Testis (tissue), 5 donors: ENCODE results near the gene GPR173. TPM values are rescaled to one million over a fixed set of nuclear protein-coding genes. Genes with fewer than 3 reads are reported as not detected.
A peak's percentile ranks its signal among the peaks of the same experiment; 100 is the strongest.

ENCODE experiments used
- DNase-seq: peaks from one replicate; pipeline ENCODE4 v3.0.0-alpha.2; 2019
- H3K27ac ChIP-seq, 2 donors: fragments of 200-600 bp; sonication (generic); one replicate each; pipeline ENCODE4 v1.5.1; 2019
- H3K27me3 ChIP-seq: fragments of 200-600 bp; sonication (generic); one replicate; pipeline ENCODE4 v1.5.1; 2019
- H3K36me3 ChIP-seq: fragments of 200-600 bp; sonication (generic); one replicate; pipeline ENCODE4 v1.5.1; 2017; ENCODE audit warnings: low read depth; ENCODE audit errors: missing control alignments
- H3K4me1 ChIP-seq: fragments of 200-600 bp; sonication (generic); one replicate; pipeline ENCODE4 v1.5.1; 2019
- H3K4me3 ChIP-seq, 2 donors: fragments of 200-600 bp; sonication (generic); one replicate each; pipeline ENCODE4 v1.5.1; 2017 to 2019
- H3K9me3 ChIP-seq: fragments of 200-600 bp; sonication (generic); one replicate; pipeline ENCODE4 v1.5.1; 2017
- CTCF ChIP-seq, 3 experiments: fragments of 450-650 bp in 2 of 3; fragments of 200-600 bp in 1 of 3; sonication (generic) in 1 of 3; IDR thresholded peaks; one replicate each; pipeline ENCODE4 v1.5.1; 2016 to 2019; ENCODE audit warnings: antibody characterized with exemption in 3 of 3, mild to moderate bottlenecking in 2 of 3, moderate library complexity in 1 of 3
- POLR2A ChIP-seq: fragments of 450-650 bp; IDR thresholded peaks from one replicate; pipeline ENCODE4 v1.6.1; 2017; ENCODE audit warnings: antibody characterized with exemption, mild to moderate bottlenecking, moderate library complexity
- WGBS, 2 donors: methylation state at CpG; one replicate each; pipeline ENCODE4 v1.1.5; 2018; 5-methylcytosine and 5-hydroxymethylcytosine counted together
- intact Hi-C: fragments of 100-400 bp; cut with DNase I; formaldehyde crosslinking; loops from one replicate; pipeline ENCODE4 v1.15.1; 2023; ENCODE audit warnings: low total_unique reads
- long read RNA-seq, 2 donors: transcript quantifications; one replicate each; lab custom pipeline, GENCODE V29; 2026
- polyA plus RNA-seq: library from polyadenylated mRNA; stranded (reverse); fragments of 350-450 nt; fragmentation: Illumina TruSeq; extraction: RNeasy Lipid Tissue Mini Kit (QIAGEN cat#74804); gene quantifications from one replicate; pipeline ENCODE4 v1.2.3, GENCODE V29; 2014; ENCODE audit warnings: low read depth, low replicate concordance; ENCODE audit not compliant: insufficient read depth
- total RNA-seq, 2 donors: library from RNA; depleted of rRNA; stranded (reverse); fragments of >200 nt; gene quantifications; one replicate each; pipeline ENCODE4 v1.2.3, GENCODE V29; 2016

The GPR173 gene
- 1 to 10 TPM; 2.8 to 3.8 TPM for total RNA-seq
- polyA plus RNA-seq = 2.4 TPM
- long read RNA-seq, donor 1, full-length matches to known transcripts = 3 of 3 reads
- long read RNA-seq, donor 1, partial matches to known transcripts = 0 of 3 reads
- long read RNA-seq, donor 1, other reads (novel, unspliced or antisense) = 0 of 3 reads
- long read RNA-seq, donor 2 = 0 reads

GRCh38 chrX:53048169-53049126, at the start of gene GPR173:
Gene GPR173 (plus strand): TSS chrX:53048789. CDS start chrX:53076622, 27,833 bp downstream.
- no peaks in the 10 kb centered on the region for H3K27me3 ChIP-seq
- H3K27ac ChIP-seq = no peak within 1 kb of the TSS
- peak within 1 kb of the TSS; percentile 44 to 53 for H3K4me3 ChIP-seq
- DNase-seq = peak; percentile 26
- intact Hi-C loops = no loop called here
- no peaks in the 10 kb centered on the region for H3K36me3 ChIP-seq
- H3K4me1 ChIP-seq = no peaks in the 10 kb centered on the region
- TF ChIP-seq POLR2A = no peak
- no peak for TF ChIP-seq CTCF (IDR thresholded peaks at IDR 0.05)
- WGBS, 2 donors = 0 to 8% methylated on average over 5 to 15 of the region's 38 CpGs
- H3K9me3 ChIP-seq = no peaks in the 10 kb centered on the region

GRCh38 chrX:53000447-53001135, 48.0 kb upstream of the GPR173 start:
- Histone ChIP-seq H3K9me3 (no peaks in the 10 kb centered on the region), H3K36me3 (no peaks in the 10 kb centered on the region), H3K27me3 (no peaks in the 10 kb centered on the region), H3K27ac (no peak overlapping the region), H3K4me3 (no peak overlapping the region), H3K4me1 (no peaks in the 10 kb centered on the region)
- TF ChIP-seq CTCF (IDR thresholded peaks at IDR 0.05) = no peak
- no peak for TF ChIP-seq POLR2A
- WGBS, 2 donors = 28 to 30% methylated on average over 27 to 36 of the region's 36 CpGs
- no peak for DNase-seq
- intact Hi-C loops = no loop called here

DNA sequence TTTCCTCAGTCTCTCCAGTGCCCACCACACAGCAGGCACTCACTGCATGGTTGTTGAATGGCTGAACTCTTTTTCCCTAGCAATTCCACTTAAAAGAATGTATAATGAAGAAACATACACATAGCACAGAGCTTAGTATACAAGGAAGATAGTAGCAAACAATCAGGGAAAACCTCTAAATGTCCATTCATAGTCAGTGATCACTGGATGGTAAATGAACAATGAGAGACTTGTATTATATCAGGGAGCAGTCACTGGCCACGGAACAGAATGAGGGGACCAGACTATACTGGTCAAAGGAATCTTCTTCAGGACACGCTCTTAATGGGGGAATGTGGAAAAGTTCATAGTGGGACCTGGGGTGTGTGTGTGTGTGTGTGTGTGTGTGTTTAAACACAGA, 46.6 kb upstream of the GPR173 start:
- Histone ChIP-seq H3K9me3 (no peaks in the 10 kb centered on the region), H3K4me1 (no peaks in the 10 kb centered on the region), H3K27ac (no peak overlapping the region), H3K27me3 (no peaks in the 10 kb centered on the region), H3K4me3 (no peak overlapping the region), H3K36me3 (no peaks in the 10 kb centered on the region)
- WGBS, 2 donors = 81 to 84% methylated on average over 2 of the region's 2 CpGs
- TF ChIP-seq POLR2A = no peak
- no peak for TF ChIP-seq CTCF (IDR thresholded peaks at IDR 0.05)
- DNase-seq = no peak
- intact Hi-C loops = no loop called here

GRCh38 chrX:53003111-53003510, 45.5 kb upstream of the GPR173 start:
- intact Hi-C loops = no loop called here
- H3K36me3 ChIP-seq = no peaks in the 10 kb centered on the region
- DNase-seq = no peak
- H3K9me3 ChIP-seq = no peaks in the 10 kb centered on the region
- no peaks in the 10 kb centered on the region for H3K4me1 ChIP-seq
- no peak overlapping the region for H3K27ac ChIP-seq
- 48 to 57% methylated on average over 6 of the region's 6 CpGs for WGBS, 2 donors
- H3K27me3 ChIP-seq = no peaks in the 10 kb centered on the region
- no peak overlapping the region for H3K4me3 ChIP-seq
- no peak for TF ChIP-seq CTCF (IDR thresholded peaks at IDR 0.05)
- TF ChIP-seq POLR2A = no peak
